Activated CD8-positive, alpha-beta T cell treated with anti-CD3 and anti-CD28 coated beads for 36 hours (primary cell): ENCODE results near the gene NR2F6. TPM values are rescaled to one million over a fixed set of nuclear protein-coding genes. Genes with fewer than 3 reads are reported as not detected.

Experiments used
- ATAC-seq: fragments of 200-7000 bp; cut with Tn5 transposase; one replicate; pipeline ENCODE4 v1.10.0; 2021; ENCODE audit warnings: mild to moderate bottlenecking, moderate library complexity
- CTCF ChIA-PET: fragments of 350-600 bp; sonication (Branson Sonifier 250); formaldehyde crosslinking; loops from one replicate; lab custom pipeline; 2021; ENCODE audit warnings: antibody characterized with exemption; lab: Charles Lee
- POLR2A ChIA-PET: fragments of 350-600 bp; sonication (Branson Sonifier 250); formaldehyde crosslinking; loops from one replicate; lab custom pipeline; 2021; ENCODE audit warnings: antibody characterized with exemption; lab: Charles Lee
- DNase-seq: peaks from one replicate; pipeline ENCODE4 v3.0.0-alpha.2; 2020
- H3K27ac Mint-ChIP-seq: one replicate; pipeline ENCODE4 v1.8.0; 2021; ENCODE audit warnings: mild to moderate bottlenecking, mixed read lengths
- H3K27me3 Mint-ChIP-seq: one replicate; pipeline ENCODE4 v1.8.0; 2021; ENCODE audit warnings: mixed read lengths
- H3K36me3 Mint-ChIP-seq: one replicate; pipeline ENCODE4 v1.8.0; 2021; ENCODE audit warnings: low read depth, mixed read lengths
- H3K4me1 Mint-ChIP-seq: one replicate; pipeline ENCODE4 v1.8.0; 2021; ENCODE audit warnings: low read depth, mixed read lengths
- H3K4me3 Mint-ChIP-seq: one replicate; pipeline ENCODE4 v1.8.0; 2021; ENCODE audit warnings: mild to moderate bottlenecking, moderate library complexity, mixed read lengths
- H3K9me3 Mint-ChIP-seq: one replicate; pipeline ENCODE4 v1.8.0; 2021; ENCODE audit warnings: mixed read lengths
- CTCF ChIP-seq: fragments of 200-600 bp; IDR thresholded peaks from one replicate; pipeline ENCODE4 v1.8.0; 2022; ENCODE audit warnings: antibody characterized with exemption, mild to moderate bottlenecking
- intact Hi-C: fragments of 100-400 bp; cut with micrococcal nuclease; formaldehyde crosslinking; loops from one replicate; pipeline ENCODE4 v1.10.0; 2022
- total RNA-seq, 2 experiments: library from RNA; stranded (reverse); gene quantifications; one replicate each; pipeline ENCODE4 v1.2.3, GENCODE V29; 2021

The NR2F6 gene
- total RNA-seq, 2 experiments from 2014 or later: 7.0 TPM

- peaks cover 26% of the 10 kb centered on the region for H3K36me3 Mint-ChIP-seq
- TF ChIP-seq CTCF: no peak
- H3K27me3 Mint-ChIP-seq: no peaks in the 10 kb centered on the region
- intact Hi-C loops: no loop called here
- ATAC-seq (no peak), DNase-seq (no peak)
- POLR2A ChIA-PET: interaction anchor here (0.6 to 1.0 kb wide), 2 partner anchors 11 to 119 kb away, joined by 3 read pairs; no protein-coding TSS in a partner anchor
- no peak overlapping the region for H3K27ac Mint-ChIP-seq
- no peaks in the 10 kb centered on the region for H3K9me3 Mint-ChIP-seq
- CTCF ChIA-PET: no interaction called here
- H3K4me1 Mint-ChIP-seq: peaks cover 15% of the 10 kb centered on the region
- no peak overlapping the region for H3K4me3 Mint-ChIP-seq
Observed at GRCh38 chr19:17219286-17219685, 26.4 kb downstream of the NR2F6 start.

GRCh38 chr19:17216058-17216670 is 29.6 kb downstream of the NR2F6 start:
- peaks cover 17% of the 10 kb centered on the region for H3K4me1 Mint-ChIP-seq
- no peaks in the 10 kb centered on the region for H3K27me3 Mint-ChIP-seq
- CTCF ChIA-PET: interaction anchor here (1.4 to 3.1 kb wide), 3 partner anchors 19 to 67 kb away, joined by 4 to 18 read pairs (median 10); no protein-coding TSS in a partner anchor
- ATAC-seq (no peak), DNase-seq (no peak)
- peaks cover 33% of the 10 kb centered on the region for H3K36me3 Mint-ChIP-seq
- TF ChIP-seq CTCF: no peak
- peak overlapping the region; percentile 97 for H3K27ac Mint-ChIP-seq
- no peaks in the 10 kb centered on the region for H3K9me3 Mint-ChIP-seq
- POLR2A ChIA-PET: interaction anchor here (1.0 to 3.1 kb wide), 8 partner anchors 10 to 175 kb away, joined by 3 to 29 read pairs (median 4); partner anchors contain the start of gene OCEL1
- intact Hi-C loops: no loop called here
- H3K4me3 Mint-ChIP-seq: peak overlapping the region; percentile 82

GRCh38 chr19:17215127-17215971 is 30.4 kb downstream of the NR2F6 start, which contains the start of gene USE1:
Gene USE1 (plus strand): TSS chr19:17215357. CDS start chr19:17215406, 49 bp downstream.
- H3K27me3 Mint-ChIP-seq: no peaks in the 10 kb centered on the region
- peaks cover 15% of the 10 kb centered on the region for H3K4me1 Mint-ChIP-seq
- peak within 1 kb of the TSS; percentile 97 for H3K27ac Mint-ChIP-seq
- H3K4me3 Mint-ChIP-seq: peak within 1 kb of the TSS; percentile 82
- peaks cover 37% of the 10 kb centered on the region for H3K36me3 Mint-ChIP-seq
- ChIA-PET POLR2A (interaction anchor here (0.7 to 3.1 kb wide), 14 partner anchors 10 to 176 kb away, joined by 3 to 29 read pairs (median 4); partner anchors contain the start of gene OCEL1), CTCF (interaction anchor here (1.1 to 3.1 kb wide), 5 partner anchors 11 to 68 kb away, joined by 3 to 18 read pairs (median 4); partner anchors contain the start of genes BABAM1 and OCEL1)
- no peaks in the 10 kb centered on the region for H3K9me3 Mint-ChIP-seq
- DNase-seq: peak; percentile 95
- intact Hi-C loops: loop anchor here (1.0 kb wide), 1 partner anchor 11 kb away; the partner anchor contains the start of gene OCEL1
- peak; percentile 96 for ATAC-seq
- no peak for TF ChIP-seq CTCF

- intact Hi-C loops: loop anchor here (1.0 kb wide), 1 partner anchor 12 kb away; the partner anchor contains the start of gene OCEL1
- POLR2A ChIA-PET: interaction anchor here (0.7 to 3.1 kb wide), 9 partner anchors 9 to 89 kb away, joined by 3 to 29 read pairs (median 4); partner anchors contain the start of gene OCEL1
- Mint-ChIP-seq H3K27me3 (no peaks in the 10 kb centered on the region), H3K9me3 (no peaks in the 10 kb centered on the region), H3K36me3 (peaks cover 37% of the 10 kb centered on the region), H3K4me1 (peaks cover 16% of the 10 kb centered on the region), H3K4me3 (peak overlapping the region; percentile 82), H3K27ac (peak overlapping the region; percentile 97)
- no peak for TF ChIP-seq CTCF
- ATAC-seq (no peak), DNase-seq (no peak)
- CTCF ChIA-PET: interaction anchor here (1.1 to 3.1 kb wide), 5 partner anchors 11 to 68 kb away, joined by 3 to 18 read pairs (median 4); partner anchors contain the start of genes BABAM1 and OCEL1
Observed at GRCh38 chr19:17214508-17215126, 31.1 kb downstream of the NR2F6 start.
